NK-92 (cell line): ENCODE measurements around the gene UBR2.
"Not testable (repeated sequence)": the region's sequence is repeated elsewhere in the genome, so short reads cannot be mapped to it uniquely, and the experiment has no call there.

Source experiments
- DNase-seq: peaks from one replicate; lab custom pipeline; 2025; ENCODE audit not compliant: unreplicated experiment; lab: John Stamatoyannopoulos, UW

UBR2 gene

DNA sequence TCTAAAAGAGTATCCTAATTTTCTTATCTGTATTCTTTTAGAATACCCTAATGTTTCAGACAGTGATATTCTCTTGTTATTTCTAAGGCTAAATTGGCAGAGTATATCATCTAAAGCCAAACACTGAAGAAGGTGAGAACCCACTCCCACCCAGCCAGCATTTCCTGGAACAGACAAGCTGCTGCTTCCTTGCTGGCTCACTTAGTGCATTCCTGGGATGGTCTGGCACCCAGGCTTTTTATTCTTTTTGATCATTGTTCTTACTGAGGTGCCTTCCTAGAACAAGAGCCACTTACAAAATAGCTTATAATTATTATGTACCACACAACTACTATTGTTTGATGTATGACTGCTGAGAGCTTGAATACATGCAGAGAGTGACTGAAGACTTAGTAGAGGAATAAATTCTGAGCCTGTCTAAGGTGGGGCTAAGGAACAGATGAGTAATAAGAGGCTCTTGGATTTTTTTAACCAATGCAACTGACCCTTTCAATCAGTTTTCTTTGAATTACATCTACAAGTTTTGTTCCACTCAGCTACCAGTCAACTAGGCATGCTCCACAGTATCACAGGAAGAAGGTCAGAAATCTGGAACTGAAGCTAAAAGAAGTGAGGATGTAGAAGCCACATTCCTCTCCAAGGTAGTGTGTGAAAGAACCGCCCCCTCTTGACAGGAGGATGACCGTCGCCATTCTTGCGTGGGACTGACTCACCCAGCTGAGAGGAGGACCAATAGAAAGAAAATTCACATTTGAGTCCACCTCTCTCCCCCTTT is 128.5 kb downstream of the UBR2 start:
- DNase-seq = no peak

DNA sequence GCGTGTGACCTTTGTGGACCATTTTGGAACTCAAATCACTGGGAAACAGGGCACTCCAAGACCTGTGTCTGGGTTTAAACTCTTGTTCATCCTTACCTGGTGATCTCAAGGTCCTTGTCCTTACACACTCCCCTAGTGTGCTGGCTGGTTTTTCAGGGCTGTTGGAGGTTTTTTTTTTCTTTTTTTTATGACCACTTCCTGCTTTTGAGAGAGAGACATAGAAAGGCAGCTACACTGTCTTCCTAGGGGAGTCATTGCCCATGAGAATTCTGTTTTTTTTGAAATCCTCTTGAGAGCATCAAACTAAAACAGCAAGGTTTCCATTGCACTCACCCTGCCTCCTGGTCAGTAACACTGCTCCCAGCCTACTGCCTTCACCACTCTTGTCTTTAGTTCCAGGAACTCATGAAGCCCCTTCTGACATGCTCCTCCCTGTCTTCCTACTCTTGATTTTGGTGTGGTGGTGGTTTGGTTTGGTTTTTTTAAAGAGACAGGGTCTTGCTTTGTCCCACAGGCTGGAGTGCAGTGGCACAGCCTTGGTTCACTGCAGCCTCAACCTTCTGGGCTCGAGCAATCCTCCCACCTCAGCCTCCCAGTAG is 130.0 kb downstream of the UBR2 start:
- DNase-seq = no peak

DNA sequence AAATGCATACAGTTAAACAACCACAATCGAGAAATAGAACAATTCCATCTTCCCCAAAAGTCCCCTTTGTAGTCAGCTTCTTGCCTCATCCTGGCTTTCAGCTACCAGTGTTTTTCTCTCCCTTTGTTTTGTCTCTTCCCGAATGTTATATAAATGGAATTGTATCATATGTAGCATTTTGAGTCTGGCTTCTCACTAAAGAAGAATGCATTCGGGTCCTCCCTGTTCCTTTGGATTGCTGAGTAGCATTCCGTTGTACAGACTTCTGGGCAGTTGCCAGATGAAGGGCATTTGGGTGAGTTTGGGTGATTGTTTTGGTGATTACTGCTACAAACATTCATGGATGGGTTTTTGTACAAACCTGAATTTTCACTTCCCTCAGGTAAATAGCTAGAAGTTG is 130.8 kb downstream of the UBR2 start:
- no peak for DNase-seq

DNA sequence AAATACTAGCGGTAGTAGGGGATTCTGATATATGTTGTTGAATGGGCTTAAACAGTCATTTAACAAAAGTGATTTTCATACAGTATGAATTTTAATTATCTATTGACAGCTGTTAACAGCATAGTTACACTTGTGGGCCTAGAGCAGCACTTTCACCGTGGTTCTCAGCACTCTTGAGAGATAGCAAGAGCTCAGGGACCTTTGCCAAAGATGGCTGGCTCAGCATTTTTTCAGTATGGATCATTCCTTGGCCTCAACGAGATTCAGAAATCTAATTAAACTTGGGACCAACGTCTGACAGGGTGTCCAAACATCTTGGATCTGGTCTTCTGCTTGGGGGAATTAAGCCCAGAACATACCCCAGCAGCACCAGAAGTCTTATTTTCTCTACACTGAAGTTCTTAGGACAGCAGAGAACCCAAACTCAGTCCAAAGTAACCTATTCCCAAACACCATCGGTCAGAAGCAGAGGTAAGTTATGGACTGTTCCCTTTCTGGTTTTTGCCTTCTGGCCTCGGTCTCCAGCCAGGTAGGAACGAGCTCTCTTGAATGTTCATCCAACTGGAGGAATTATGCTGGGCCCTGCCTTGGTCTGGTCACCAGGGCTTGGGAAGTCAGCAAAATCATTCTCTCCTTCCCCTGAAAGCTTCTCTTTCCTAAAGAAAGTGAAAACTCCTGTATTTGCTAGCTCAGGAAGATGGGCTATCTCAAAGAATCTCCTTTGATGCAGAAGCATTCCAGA is 132.9 kb downstream of the UBR2 start:
- DNase-seq = no peak

DNA sequence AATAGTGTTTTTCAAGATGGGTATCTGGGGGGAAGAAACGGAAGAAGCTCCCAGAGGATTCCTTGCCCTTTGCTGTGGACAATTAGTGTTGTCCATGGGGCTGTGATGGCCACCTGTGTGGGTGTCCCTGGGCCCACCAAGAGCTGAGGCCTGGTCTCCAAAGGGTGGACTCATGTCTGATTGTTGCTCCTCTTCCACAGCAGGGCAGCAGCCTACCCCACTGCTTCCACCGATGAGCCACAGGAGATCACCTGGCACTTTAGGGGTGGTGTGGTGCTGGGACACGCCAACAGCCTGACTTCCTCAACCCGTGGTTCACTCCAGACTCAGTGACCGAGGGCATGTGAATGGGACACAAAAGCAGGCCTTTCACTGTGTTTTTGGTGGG is 133.4 kb downstream of the UBR2 start:
- DNase-seq = no peak

DNA sequence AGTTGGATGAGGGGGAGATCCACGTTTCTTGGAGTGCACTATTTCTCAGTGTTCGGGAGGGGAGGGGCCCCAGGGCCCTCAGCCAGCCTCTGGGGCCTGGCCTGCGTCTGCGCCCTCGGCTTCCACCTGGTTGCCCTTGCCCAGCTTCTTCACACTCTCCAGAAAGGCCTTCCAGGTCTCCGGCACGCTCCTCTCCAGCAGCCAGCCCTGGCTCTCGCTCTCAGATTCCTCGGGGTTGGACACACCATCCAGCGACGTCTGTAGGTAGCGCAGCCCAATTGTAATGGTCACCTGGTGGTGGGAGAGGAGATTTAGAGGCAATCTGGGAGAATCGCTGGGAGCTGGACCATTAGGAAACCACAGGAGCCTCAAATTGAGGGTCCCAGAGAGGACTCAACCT is 134.4 kb downstream of the UBR2 start:
- no peak for DNase-seq

DNA sequence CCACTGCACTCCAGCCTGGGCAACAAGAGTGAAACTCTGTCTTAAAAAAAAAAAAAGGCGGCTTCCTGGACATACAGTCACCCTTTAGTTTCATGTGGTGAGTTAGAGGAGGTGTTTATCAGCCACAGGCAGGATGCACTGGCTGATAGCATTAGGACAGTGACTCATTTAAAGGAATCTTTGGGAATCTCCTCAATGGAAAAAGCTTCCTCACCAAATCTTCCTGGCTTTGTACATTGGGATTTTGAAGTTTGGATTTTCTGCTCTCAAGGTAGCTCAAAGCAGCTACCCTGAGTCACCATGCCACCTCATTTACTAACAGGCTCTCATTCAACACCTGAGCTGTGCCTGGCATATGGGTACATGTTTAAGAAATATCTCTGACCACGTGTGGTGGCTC is 138.4 kb downstream of the UBR2 start:
- DNase-seq = no peak

DNA sequence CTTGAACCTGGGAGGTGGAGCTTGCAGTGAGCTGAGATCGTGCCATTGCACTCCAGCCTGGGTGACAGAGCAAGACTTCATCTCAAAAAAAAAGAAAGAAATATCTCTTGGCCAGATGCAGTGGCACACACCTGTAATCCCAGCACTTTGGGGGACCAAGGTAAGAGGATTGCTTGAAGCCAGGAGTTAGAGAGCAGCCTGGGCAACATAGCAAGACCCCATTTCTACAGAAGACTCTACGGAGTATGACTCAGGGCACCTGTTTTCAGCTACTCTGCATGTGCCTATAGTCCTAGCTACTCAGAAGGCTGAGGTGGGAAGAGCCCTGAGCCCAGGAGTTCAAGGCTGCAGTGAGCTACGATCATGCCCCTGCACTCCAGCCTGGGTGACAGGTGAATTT is 139.0 kb downstream of the UBR2 start:
- not testable (repeated sequence) for DNase-seq

DNA sequence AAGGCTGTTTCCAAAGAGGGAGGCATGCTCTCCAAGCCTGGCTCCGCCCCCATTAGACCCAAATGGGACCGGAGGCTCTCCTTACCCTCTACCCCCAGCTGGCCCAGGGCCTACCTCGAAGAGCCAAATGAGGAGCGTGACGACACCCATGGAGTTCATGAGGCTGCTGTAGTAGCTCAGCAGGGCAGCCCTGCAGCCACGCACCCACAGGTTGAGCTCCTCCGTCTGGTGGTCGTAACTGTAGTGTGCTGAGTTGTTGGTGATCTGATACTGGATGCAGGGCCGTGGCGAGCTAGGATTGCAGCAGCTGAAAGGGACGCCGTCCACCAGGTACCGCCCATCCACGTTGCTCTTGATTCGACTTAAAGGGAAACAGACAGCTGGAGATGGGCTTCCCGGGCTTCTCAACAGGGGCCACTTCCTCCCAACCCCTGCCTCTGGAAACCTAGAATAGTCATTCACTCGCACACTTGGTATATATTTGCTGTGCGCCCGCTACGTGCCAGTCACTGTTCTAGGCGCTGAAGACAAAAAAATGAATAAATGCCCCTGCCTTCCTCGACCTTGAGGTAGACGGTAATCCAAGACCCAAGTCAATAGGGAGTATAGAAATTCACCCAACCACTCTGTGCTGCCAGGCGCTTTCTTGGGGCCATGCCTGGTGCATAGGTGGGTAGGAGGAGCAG is 140.6 kb downstream of the UBR2 start:
- no peak for DNase-seq

DNA sequence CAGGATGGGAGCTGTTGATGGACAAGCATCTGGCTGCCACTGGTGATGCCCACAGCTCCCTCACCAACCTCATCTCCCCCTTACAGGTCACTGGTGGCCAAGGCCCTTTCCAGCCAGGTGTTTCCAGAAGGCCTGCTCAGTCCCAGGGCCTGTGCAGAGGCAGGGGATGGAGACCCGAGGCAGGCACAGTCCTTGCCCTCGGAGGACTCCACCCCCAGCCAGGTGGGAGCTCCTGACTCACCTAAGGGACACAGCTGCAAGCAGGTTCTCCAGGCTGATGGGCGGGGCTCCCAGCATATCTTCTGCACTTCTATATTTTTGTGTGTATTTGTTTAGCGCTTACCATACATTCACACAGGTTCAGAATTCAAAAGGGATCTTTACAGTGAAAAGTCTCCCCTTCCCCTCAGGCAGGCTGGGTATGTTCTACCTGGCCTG is 141.1 kb downstream of the UBR2 start:
- DNase-seq = no peak

DNA sequence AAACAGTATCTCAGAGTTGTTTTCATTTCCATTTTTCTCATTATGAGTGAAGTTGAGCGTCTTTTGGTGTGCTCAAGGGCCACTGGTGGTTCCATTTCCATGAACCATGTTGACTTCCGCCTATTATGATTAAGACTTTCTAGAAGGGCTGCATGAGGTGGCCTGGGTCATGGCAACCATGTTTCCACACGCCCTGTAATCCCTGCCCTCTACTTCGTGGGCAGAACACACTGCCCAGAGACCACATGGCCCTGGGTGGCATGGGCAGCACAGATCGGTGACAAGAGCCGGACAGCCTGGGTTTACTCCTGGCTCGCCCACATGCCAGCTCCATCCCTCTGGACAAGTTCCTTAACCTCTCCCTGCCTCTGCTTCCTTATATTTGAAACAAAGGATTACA is 143.8 kb downstream of the UBR2 start:
- no peak for DNase-seq

DNA sequence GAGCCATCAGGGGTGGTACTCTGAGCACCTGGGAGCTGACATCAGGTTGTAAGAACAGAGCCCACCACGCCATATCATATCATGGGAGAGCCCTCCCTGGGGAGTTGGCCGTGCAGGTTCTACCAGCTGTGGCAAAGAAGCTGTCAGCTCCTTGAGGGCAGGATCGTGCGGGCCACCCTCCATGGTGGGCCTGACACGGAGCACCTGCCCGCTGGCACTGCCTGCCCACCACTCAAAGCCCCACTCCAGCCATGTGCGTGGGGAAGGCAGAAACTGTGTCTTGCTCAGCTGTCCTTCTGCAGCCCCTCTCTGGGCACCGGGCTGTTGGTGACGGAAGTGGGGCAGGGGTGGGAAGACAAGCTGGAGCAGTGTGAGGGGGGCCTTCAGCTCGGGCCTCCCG is 144.3 kb downstream of the UBR2 start:
- no peak for DNase-seq

DNA sequence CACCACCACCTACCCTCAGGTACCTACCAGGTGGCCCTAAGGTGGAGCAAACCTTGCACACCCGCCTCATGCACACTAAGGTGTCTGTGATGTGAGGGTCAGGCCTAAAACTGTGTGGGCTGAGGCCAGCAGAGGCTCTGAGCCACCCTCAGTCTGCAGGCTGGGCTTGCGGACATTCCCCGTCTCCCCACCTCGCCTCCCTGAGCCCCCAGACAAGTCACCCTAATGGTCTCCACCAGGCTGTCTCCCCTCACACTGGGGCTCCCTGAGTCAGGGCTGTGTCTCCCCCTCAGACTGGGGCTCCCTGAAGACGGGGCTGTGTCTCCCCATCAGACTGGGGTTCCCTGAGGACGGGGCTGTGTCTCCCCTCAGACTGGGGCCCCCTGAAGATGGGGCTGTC is 146.0 kb downstream of the UBR2 start:
- no peak for DNase-seq

DNA sequence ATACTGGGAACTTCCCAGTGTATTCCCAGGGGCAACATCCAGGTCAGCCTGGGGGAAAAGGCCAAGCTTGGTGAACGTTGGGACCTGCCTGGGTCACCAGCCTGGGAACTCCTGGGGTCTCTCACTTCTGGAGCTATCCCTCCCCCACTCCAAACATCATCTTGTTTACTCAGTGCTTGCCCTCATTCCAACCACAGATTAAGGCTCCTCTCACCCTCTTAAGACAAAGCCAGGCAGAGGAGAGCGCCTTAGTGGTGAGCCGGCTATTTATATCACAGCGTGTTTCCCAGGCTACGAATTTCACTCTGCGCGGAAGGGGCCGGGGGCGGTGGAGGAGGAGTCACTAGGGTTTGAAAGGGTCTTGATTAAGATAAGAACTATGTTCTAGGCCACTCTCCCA is 146.5 kb downstream of the UBR2 start:
- no peak for DNase-seq

DNA sequence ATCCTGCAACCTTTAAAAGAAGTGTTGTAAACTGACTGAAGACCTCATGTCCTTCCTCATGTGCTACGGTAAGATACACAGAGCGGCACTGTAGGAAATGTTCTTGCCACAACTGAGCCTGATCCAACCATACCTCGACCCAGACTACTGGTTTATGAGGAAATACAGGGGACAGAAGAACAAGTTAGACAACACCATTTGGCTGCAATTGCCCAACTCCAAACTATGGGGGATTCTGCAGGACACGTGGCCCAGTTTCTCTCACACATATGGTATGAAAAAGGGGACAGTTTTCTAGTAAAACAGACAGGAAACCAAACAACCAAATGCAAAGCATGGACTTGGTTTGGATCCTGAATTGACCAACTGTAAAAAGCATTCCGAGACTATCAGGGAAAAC is 148.1 kb downstream of the UBR2 start:
- DNase-seq = no peak

DNA sequence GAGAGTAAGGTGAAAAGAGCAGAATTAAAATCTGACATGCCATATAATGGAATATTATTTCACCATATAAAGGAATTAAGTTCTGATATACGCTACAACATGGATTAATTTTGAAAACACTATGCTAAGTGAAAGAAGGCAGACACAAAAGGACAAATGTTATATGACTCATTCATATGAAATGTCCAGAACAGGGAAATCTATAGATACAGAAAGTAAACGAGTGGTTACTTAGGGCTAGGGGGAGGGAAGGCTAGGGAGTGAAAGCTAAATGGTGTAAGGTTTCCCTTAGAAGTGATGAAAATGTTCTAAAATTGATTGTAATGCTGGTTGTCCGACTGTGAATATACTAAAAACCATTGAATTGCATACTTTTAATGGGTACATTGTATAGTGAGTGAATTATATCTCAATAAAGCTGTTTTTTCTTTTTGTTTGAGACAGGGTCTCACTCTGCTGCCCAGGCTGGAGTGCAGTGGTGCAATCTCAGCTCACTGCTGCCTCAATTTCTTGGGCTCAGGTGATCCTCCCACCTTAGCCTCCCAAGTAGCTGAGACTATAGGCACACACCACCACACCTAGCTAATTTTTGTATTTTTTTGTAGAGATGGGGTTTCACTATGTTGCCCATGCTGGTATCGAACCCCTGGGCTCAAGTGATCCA is 150.4 kb downstream of the UBR2 start:
- DNase-seq = no peak

DNA sequence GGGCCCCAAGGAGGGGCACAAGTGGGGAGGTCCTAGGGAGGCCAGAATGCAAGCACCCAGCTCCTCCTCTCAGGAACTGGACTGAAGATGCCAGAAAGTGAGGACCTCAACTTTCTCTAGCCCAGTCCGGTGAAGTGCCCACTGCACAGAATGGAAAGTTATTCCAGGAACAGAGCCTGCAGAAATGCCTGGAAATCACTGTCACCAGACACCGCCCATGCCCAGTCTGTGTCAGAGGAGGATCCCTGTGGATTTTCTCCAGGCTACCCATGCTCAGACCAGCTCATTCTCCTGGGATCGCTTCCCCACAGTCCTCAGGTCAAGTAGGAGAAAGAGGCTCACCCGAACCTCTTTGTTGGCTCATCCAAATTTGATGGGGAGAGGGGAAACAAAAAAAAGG is 152.0 kb downstream of the UBR2 start:
- no peak for DNase-seq

DNA sequence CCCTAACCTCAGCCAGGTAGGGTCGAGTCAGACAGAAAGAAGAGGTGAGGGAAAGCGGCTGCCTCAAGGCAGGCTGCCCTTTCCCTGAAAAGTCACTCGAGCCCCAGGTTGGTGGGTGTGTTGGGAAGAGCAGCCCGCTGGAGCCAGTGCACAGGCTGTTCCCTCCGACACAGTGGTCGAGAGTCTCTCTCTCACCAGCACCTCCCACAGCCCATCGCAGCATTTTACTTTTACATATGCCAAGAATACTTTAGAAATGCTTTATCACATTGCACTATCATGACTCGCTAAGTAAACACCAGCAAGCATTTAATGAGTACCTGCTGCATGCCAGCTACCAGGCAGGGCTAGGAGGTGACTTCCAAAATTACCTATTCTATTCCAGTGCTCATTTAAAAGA is 156.9 kb downstream of the UBR2 start:
- DNase-seq = no peak

DNA sequence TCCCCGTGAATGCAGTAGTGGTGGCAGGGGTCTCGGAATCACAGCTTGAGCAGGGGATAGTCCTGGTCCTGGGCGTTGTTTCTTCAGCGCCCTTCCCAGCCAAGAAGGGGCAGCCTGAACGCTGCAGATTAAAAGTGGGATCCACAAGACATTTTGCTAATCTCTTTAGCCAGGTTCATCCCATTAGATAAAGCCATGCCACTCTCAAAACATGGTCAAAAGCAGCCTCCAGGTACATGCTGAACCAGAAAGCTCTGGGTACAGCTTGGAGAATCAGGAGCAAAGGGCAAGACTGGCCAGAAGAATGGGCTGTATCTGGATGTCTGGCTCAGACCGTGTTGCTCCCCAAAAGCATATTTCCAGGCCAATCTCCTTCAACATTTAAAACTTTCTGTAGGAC is 158.7 kb downstream of the UBR2 start, which contains the start of gene PRPH2:
Gene PRPH2 (minus strand): TSS at position 101 of the 400 bp plus-strand sequence. CDS start 263 bp downstream, outside the sequence.
- no peak for DNase-seq

DNA sequence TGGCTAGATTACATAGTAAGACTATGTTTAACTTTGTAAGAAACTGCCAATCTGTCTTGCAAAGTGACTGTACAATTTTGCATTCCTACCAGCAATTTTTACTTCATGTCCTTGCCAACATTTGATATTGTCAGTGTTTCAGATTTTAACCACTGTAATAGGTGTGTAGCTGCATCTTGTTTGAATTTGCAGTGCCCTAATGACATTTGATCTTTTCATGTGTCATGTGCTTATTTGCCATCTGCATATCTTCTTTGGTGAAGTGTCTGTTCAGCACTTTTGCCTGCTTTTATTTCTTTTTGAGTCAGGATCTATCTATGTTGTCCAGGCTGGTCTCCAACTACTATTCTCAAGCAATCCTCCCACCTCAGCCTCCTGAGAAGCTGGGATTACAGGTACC is 161.0 kb downstream of the UBR2 start:
- no peak for DNase-seq

DNA sequence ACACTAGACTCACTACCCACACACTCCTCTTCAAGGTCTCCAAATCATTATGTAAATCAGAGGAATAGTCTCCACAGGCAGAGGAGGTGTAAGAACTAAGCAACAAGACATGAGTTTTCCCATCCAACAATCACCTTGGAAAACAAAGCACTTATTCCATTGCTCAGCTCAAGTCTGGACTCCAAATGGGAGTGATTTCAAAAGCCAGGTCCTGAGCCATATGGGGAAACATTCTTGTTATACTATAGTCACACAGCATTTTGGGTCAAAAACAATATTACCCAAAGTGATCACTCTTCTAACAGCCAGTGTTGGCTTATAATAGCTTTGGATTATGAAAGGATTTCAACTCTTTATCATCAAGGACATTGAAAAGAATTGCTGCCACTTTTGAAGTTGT is 162.2 kb downstream of the UBR2 start:
- no peak for DNase-seq
